Measurements from ENCODE around the gene UPK1B. TPM values are rescaled to one million over a fixed set of nuclear protein-coding genes. Genes with fewer than 3 reads are reported as not detected.

The UPK1B gene
- total RNA-seq, 2 donors from 2014 or later, result 6.6 to 9.3 TPM

DNA sequence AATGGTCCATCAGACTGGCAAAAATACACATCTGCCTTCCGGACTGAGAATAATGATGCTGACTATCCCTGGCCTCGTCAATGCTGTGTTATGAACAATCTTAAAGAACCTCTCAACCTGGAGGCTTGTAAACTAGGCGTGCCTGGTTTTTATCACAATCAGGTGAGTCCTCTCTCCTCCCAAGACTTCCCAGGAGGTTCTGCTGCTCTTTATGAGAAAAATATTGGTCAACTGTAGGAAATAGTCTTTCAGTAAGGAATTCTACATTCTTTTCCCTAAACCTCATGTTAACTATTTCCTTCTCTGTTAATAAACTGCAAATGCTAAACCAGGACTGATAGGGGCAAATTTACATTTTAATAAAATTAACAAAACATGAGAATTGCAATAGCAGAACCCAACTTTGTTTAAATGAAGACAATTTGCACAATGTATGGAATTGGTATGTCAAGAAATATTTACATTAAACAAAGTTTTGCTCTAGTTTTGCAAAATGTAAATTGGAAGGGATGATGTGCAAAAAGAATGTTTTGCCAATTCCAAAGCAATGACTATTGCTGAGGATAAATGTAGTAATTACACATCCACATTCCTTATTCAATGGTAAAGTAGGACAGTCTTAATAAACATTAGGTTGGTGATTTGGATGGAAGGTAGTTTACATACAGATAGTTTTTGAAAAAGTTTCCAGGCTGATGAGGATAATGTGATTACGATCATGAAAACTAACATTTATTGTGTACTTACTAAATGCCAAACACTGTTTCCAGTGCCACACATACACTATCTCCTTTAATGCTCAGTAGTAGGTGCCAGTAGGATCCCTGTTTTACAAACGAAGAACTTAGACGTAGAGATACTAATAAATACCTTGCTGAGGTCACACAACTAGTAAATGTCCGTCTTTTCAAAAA is 21.1 kb downstream of the UPK1B start:
- no peak for DNase-seq
- no peak for ATAC-seq
- Histone ChIP-seq H3K4me3 (no peak overlapping the region), H3K4me1 (no peaks in the 10 kb centered on the region), H3K27me3 (no peaks in the 10 kb centered on the region), H3K27ac (no peak overlapping the region), H3K36me3 (replicated peaks in 1 of 2; ENCODE audit: insufficient read depth in 1 of 2, low read depth in 2 of 2) (no peaks in the 10 kb centered on the region), H3K9me3 (no peaks in the 10 kb centered on the region)
- no peak for TF ChIP-seq POLR2A (IDR thresholded peaks at IDR 0.05)
- TF ChIP-seq, protein P1, sequence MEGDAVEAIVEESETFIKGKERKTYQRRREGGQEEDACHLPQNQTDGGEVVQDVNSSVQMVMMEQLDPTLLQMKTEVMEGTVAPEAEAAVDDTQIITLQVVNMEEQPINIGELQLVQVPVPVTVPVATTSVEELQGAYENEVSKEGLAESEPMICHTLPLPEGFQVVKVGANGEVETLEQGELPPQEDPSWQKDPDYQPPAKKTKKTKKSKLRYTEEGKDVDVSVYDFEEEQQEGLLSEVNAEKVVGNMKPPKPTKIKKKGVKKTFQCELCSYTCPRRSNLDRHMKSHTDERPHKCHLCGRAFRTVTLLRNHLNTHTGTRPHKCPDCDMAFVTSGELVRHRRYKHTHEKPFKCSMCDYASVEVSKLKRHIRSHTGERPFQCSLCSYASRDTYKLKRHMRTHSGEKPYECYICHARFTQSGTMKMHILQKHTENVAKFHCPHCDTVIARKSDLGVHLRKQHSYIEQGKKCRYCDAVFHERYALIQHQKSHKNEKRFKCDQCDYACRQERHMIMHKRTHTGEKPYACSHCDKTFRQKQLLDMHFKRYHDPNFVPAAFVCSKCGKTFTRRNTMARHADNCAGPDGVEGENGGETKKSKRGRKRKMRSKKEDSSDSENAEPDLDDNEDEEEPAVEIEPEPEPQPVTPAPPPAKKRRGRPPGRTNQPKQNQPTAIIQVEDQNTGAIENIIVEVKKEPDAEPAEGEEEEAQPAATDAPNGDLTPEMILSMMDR (IDR thresholded peaks at IDR 0.05), result no peak
- 69 to 75% methylated on average over 7 of the region's 7 CpGs for WGBS, 2 donors
- intact Hi-C loops (cut with DNase I), result no loop called here

DNA sequence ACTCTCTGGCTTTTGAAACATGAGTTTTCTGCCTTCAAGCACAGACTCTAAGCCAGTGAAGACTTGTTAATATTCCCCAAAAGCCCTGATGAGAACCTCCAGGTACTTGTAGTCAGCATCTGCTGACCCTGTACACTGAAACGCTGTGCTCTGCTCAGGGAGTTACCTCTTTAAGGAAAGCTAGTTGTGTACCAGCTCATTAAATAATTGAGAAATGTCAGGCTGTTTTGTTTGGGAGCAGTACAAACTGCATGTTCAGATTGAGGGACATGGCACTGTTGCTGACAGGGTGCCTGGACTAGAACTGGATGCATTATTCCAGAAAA is 21.7 kb downstream of the UPK1B start:
- H3K27ac ChIP-seq, result no peak overlapping the region
- DNase-seq (no peak), ATAC-seq (no peak)
- no peaks in the 10 kb centered on the region for H3K27me3 ChIP-seq
- intact Hi-C loops (cut with DNase I), result no loop called here
- no peaks in the 10 kb centered on the region for H3K36me3 ChIP-seq (replicated peaks in 1 of 2; ENCODE audit: insufficient read depth in 1 of 2, low read depth in 2 of 2)
- WGBS, 2 donors, result 43 to 86% methylated on average over 1 of the region's 1 CpG
- TF ChIP-seq POLR2A (IDR thresholded peaks at IDR 0.05), result no peak
- TF ChIP-seq, protein P1 (IDR thresholded peaks at IDR 0.05), result no peak
- H3K9me3 ChIP-seq, result no peaks in the 10 kb centered on the region
- no peak overlapping the region for H3K4me3 ChIP-seq
- no peaks in the 10 kb centered on the region for H3K4me1 ChIP-seq

DNA sequence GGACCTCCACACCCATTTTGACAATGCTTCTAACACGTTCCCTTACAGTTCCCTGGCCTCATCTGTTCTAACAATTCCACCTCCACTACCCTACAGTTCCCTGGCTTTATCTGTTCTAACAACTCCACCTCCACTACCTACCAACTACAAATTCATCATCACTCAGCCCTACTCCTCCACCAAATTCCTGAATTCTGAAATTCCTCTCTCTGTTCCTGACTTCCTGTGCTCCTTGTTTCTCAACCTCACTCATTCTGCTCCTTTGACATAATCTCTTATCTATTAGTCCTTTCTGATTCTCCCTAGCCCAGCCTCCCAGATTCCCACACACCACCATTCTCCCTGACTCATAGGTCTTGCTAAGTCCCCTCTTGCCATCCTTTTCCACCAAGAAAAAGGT is 22.5 kb downstream of the UPK1B start:
- WGBS, 2 donors, result 65 to 80% methylated on average over 1 of the region's 1 CpG
- intact Hi-C loops (cut with DNase I), result no loop called here

DNA sequence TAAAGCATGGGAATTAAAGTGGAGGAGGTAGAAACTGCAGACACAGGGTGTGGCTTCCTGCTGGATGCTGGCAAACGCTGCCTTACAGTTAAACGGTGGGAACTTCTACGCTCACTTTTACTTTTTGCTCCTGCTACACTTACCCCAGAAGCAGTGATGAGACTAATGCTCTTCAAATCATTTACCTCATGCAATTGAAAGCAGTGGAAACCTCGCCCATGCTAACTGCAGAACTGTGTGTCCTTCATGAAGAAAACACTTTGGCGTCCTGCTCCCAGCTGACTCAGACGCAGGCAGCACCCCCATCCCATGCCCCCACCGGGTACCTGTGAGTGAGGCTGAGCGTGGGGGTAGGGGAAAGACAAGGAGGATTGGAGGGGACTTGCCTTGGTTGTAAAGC is 31.8 kb downstream of the UPK1B start:
- intact Hi-C loops (cut with DNase I), result no loop called here
- H3K27me3 ChIP-seq, result no peaks in the 10 kb centered on the region
- H3K36me3 ChIP-seq (replicated peaks in 1 of 2; ENCODE audit: insufficient read depth in 1 of 2, low read depth in 2 of 2), result no peaks in the 10 kb centered on the region
- H3K9me3 ChIP-seq, result no peaks in the 10 kb centered on the region
- peaks cover 37% of the 10 kb centered on the region for H3K4me1 ChIP-seq
- no peak for TF ChIP-seq POLR2A (IDR thresholded peaks at IDR 0.05)
- TF ChIP-seq, protein P1 (IDR thresholded peaks at IDR 0.05), result no peak
- no peak for DNase-seq
- H3K4me3 ChIP-seq, result no peak overlapping the region
- H3K27ac ChIP-seq, result peak overlapping the region in 1 of 4 donors; percentile 21
- WGBS, 2 donors, result 48 to 52% methylated on average over 8 of the region's 8 CpGs
- ATAC-seq, result no peak

More for the DNA sequence above, 22.5 kb downstream of the UPK1B start:
- Histone ChIP-seq H3K36me3 (replicated peaks in 1 of 2; ENCODE audit: insufficient read depth in 1 of 2, low read depth in 2 of 2) (no peaks in the 10 kb centered on the region), H3K4me1 (no peaks in the 10 kb centered on the region), H3K27me3 (no peaks in the 10 kb centered on the region), H3K9me3 (no peaks in the 10 kb centered on the region), H3K4me3 (no peak overlapping the region), H3K27ac (no peak overlapping the region)
- ATAC-seq (no peak), DNase-seq (no peak)
- TF ChIP-seq, protein P1 (IDR thresholded peaks at IDR 0.05), result no peak
- TF ChIP-seq POLR2A (IDR thresholded peaks at IDR 0.05), result no peak

DNA sequence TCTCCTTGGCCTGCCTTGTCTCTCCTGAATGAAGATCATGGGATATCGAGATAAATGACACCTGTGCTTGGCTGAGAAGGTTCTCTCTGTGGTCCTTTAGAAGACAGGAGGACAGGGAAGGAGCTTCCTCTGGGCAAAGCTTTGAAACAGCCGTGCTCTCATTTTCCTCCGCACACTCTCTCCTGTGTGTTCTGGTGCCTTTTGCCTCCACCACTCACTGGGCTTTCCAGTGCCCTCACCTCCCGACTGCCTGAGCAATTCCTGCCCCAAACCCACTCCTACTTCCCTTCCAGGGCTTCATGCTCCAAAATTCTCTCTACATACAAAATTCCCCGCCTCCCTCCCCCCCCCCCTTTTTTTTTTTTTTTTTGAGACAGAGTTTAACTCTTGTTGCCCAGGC is 32.3 kb downstream of the UPK1B start:
- Histone ChIP-seq H3K36me3 (replicated peaks in 1 of 2; ENCODE audit: insufficient read depth in 1 of 2, low read depth in 2 of 2) (no peaks in the 10 kb centered on the region), H3K9me3 (no peaks in the 10 kb centered on the region), H3K27me3 (no peaks in the 10 kb centered on the region), H3K27ac (no peak overlapping the region), H3K4me1 (peaks cover 42% of the 10 kb centered on the region), H3K4me3 (no peak overlapping the region)
- ATAC-seq (no peak), DNase-seq (no peak)
- intact Hi-C loops (cut with DNase I), result no loop called here
- 74% methylated on average over 4 to 5 of the region's 5 CpGs for WGBS, 2 donors
- TF ChIP-seq, protein P1 (IDR thresholded peaks at IDR 0.05), result no peak
- no peak for TF ChIP-seq POLR2A (IDR thresholded peaks at IDR 0.05)

Data from body of pancreas (tissue), 4 donors.